T-helper 2 cell treated with Interferon-gamma antibody and Interleukin-4, amounts not matched to agents 5 μg/mL and 100 μg/mL, for 36 hours (primary cell): Measurements from ENCODE around the gene RASGEF1C.

Experiments
- DNase-seq: peaks from one replicate; pipeline ENCODE4 v3.0.0; 2021; ENCODE audit warnings: low spot score
- H3K27ac Mint-ChIP-seq: one replicate; pipeline ENCODE4 v1.8.0; 2021; ENCODE audit warnings: mild to moderate bottlenecking, mixed read lengths
- H3K27me3 Mint-ChIP-seq: one replicate; pipeline ENCODE4 v1.8.0; 2021; ENCODE audit warnings: low read depth, mixed read lengths
- H3K36me3 Mint-ChIP-seq: one replicate; pipeline ENCODE4 v1.8.0; 2021; ENCODE audit warnings: low read depth, mixed read lengths
- H3K4me1 Mint-ChIP-seq: one replicate; pipeline ENCODE4 v1.8.0; 2021; ENCODE audit warnings: low read depth, mixed read lengths
- H3K4me3 Mint-ChIP-seq: one replicate; pipeline ENCODE4 v1.8.0; 2022; ENCODE audit warnings: mild to moderate bottlenecking, moderate library complexity, mixed read lengths
- H3K9me3 Mint-ChIP-seq: one replicate; pipeline ENCODE4 v1.8.0; 2021; ENCODE audit warnings: mixed read lengths

Gene RASGEF1C

DNA sequence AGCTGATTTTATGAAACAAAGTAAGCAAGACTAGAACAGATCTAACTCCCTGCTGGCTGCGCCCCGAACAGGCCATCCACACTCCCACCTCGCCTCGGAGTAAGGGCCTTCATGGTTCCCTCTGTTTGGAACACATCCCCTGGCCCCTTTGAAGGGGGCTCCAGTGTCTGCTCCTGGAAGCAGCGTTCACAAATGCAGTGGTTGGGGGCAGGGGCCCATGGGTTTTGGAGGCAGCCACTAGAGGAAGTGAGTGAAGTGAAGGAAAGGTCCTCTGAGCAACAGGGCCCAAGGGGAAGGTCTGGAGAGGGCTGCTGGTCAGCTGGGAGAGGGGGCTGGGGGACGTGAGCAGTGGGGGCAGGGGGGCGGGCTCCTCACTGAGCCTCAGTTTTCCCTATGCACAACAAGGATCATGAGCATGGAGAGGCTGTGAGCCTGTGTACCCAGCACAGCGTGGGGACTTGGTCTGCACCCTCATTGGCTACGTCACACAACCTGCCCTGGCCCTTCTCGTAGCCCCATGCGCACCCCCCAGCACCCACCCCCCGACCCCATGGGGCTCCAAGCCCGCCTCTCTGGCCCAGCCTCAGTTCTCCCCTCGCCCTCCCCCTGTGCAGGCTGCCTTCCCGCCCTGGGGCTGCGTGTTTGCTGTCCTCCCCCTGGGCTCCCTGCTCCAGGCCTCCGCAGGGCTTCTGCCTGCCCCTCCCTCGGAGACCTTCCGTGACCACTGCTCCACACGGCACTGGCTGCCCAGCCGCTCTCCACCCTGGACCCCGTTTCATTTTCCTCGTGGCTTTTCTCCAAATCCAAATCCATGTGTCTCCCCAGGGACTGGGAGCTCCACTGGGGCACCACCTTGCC is 39.5 kb downstream of the RASGEF1C start:
- Mint-ChIP-seq H3K4me1 (no peaks in the 10 kb centered on the region), H3K4me3 (no peak overlapping the region), H3K27me3 (peaks cover 5% of the 10 kb centered on the region), H3K9me3 (no peaks in the 10 kb centered on the region), H3K27ac (no peak overlapping the region), H3K36me3 (no peaks in the 10 kb centered on the region)
- no peak for DNase-seq

DNA sequence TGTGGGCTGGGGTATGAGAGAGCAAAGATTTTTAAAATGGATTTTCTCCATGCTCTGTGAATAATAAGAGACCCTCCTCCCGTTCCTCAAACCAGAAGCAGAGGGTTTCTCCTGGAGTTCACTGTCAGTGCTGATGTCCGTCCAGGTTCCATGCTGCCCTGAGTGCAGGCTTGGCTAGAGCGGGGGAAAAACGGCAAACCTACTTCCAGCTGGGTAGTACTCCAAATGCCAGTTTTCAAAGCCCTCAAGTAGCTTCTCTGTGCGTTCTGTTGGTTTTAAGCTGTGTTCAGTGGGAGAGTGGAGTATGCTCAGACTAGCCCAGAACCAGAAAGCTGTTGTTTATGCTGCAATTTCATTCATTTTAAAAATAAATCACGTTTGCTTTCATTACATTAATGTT is 40.3 kb downstream of the RASGEF1C start:
- H3K27ac Mint-ChIP-seq: no peak overlapping the region
- peaks cover 5% of the 10 kb centered on the region for H3K27me3 Mint-ChIP-seq
- no peaks in the 10 kb centered on the region for H3K4me1 Mint-ChIP-seq
- no peak overlapping the region for H3K4me3 Mint-ChIP-seq
- no peaks in the 10 kb centered on the region for H3K36me3 Mint-ChIP-seq
- DNase-seq: no peak
- no peaks in the 10 kb centered on the region for H3K9me3 Mint-ChIP-seq

DNA sequence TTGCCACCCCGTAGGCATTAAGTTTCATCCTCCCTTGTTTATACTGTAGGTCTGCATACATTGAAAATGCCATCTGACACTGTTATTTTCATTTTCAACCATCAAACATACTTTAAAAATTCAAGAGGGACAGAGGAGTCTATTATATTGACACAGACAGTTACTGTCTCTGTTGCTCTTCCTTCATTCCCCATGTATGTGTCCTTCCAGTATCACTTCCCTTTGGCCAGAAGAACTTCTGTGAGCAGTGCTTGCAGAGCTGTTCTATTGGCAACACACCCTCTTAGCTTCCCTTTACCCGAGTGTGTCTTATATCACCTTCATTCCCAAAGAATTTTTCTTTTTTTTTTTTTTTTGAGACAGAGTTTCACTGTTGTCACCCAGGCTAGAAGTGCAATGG is 42.8 kb downstream of the RASGEF1C start:
- DNase-seq: no peak
- no peak overlapping the region for H3K27ac Mint-ChIP-seq
- H3K27me3 Mint-ChIP-seq: peaks cover 5% of the 10 kb centered on the region
- H3K4me1 Mint-ChIP-seq: no peaks in the 10 kb centered on the region
- H3K9me3 Mint-ChIP-seq: no peaks in the 10 kb centered on the region
- no peak overlapping the region for H3K4me3 Mint-ChIP-seq
- no peaks in the 10 kb centered on the region for H3K36me3 Mint-ChIP-seq

DNA sequence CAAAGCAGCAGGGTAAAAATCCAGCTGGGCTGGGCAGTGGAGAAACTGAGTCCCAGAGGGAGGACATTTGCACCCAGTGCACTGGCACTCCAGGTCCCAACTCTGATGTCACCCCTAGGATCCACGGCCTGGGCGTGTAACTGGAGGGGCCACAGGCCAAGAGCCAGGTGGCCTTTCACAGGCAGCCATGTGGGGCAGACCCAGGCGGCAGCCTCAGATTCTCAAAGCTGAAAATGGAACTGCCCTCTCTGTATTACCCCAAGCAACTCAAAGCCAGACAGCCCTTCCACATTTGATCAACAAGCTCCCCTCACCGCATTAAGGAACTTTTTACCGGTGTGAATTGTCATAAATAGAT is 46.7 kb downstream of the RASGEF1C start:
- Mint-ChIP-seq H3K27ac (no peak overlapping the region), H3K4me3 (no peak overlapping the region), H3K4me1 (no peaks in the 10 kb centered on the region), H3K36me3 (no peaks in the 10 kb centered on the region), H3K27me3 (peaks cover 7% of the 10 kb centered on the region), H3K9me3 (no peaks in the 10 kb centered on the region)
- no peak for DNase-seq

DNA sequence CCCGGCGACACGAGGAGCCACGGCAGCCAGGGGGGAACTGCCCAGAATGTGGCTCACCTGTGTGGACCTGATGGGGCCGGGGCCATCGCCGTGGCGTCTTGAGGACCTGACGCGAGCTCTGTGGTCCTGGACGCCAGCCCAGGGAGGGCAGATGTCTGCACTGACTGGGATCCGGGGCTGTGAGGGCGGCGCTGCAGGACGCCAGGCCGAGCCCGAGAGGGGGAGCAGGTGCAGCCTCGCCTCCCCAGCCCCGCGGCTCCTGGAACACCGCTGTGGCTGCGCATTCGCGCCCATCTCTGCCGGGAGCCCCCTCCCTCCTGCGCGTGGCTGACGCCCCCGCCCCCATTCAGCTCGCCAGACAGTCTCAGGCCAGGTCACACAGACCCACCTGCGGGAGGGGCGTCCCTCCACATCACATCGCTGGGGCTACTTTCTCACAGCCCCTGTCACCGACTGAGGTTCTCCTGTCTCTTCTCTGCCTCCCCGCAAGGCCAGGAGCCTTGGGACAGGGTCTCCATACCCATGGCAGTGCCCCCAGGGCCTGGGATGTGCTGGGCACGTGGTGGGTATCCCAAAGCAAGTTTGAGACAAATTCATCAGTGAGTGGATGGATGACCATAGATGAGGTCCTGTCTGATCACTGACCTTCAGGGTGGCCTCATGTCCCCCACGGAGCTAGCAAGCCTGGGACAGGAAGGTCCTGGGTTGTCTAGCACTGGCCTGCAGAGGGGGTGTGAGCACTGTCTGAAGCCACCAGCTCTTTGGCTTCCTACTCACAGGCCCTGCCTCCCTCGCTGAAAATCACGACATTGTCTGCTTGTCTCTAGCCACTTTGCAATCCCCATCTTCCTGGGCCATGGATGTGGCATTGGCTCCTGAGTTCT is 47.3 kb downstream of the RASGEF1C start:
- H3K36me3 Mint-ChIP-seq: no peaks in the 10 kb centered on the region
- no peaks in the 10 kb centered on the region for H3K4me1 Mint-ChIP-seq
- no peak for DNase-seq
- H3K4me3 Mint-ChIP-seq: no peak overlapping the region
- H3K27me3 Mint-ChIP-seq: peaks cover 7% of the 10 kb centered on the region
- H3K9me3 Mint-ChIP-seq: no peaks in the 10 kb centered on the region
- H3K27ac Mint-ChIP-seq: no peak overlapping the region

DNA sequence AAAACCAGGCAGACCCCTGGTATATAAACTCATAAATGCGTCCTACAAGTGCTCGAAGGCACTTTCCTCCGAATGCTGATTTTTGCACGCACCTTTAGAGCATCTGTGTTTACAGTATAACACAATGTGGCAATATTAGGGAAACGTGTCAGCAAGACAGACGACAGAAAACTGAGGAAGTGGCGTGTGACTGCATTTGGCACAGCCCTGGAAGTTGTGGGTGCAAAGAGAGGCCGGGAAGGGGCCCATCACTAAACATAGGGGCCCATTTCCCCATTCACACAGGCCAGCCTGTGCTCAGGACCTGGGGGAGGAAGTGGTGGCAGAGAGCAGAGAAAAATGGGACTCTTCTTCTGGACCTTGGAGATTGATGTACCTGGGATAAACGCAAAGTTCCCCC is 48.2 kb downstream of the RASGEF1C start:
- H3K4me1 Mint-ChIP-seq: no peaks in the 10 kb centered on the region
- H3K27me3 Mint-ChIP-seq: peaks cover 7% of the 10 kb centered on the region
- no peaks in the 10 kb centered on the region for H3K36me3 Mint-ChIP-seq
- no peak overlapping the region for H3K4me3 Mint-ChIP-seq
- no peak for DNase-seq
- no peak overlapping the region for H3K27ac Mint-ChIP-seq
- no peaks in the 10 kb centered on the region for H3K9me3 Mint-ChIP-seq

DNA sequence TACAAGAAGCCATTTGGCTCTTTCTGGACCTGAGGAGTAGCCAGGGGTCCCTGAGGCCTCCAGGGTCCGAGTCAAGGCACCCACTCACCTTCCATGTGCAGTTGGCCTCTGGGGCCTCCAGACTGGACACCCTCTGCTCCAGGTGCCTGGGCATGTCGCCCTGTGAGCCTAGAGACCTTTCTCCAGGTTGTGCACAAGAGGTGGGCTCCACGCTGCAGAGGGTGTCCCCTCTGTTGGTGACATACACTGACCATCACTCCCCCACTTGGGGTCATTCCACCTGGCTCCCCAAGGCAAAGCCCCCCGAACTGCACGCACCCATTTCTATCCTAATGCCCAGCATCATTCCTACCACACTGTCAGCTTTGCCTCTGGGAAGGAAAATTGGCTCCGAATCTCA is 48.8 kb downstream of the RASGEF1C start:
- no peak for DNase-seq
- Mint-ChIP-seq H3K4me3 (no peak overlapping the region), H3K36me3 (no peaks in the 10 kb centered on the region), H3K27ac (no peak overlapping the region), H3K4me1 (no peaks in the 10 kb centered on the region), H3K9me3 (no peaks in the 10 kb centered on the region), H3K27me3 (peaks cover 7% of the 10 kb centered on the region)

DNA sequence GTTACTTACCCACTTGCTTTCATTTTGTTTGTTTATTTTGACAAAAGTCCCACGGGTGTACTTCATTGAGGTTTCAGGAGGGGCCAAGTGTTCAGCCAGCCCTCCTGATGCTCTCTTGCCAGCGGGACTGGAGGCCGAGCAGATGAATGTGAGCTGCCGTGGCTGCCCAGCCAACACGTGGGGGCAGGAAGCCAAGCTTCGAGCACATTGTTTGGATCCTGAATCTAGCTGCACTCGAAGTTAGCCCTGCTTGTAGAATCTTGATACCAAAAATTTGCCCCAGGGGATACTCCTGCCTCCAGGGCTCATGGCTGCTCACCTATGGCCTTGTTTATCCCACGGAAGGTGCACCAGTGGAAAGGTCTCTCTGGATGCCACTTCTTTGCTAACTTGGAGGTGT is 49.3 kb downstream of the RASGEF1C start:
- Mint-ChIP-seq H3K27ac (no peak overlapping the region), H3K4me3 (no peak overlapping the region), H3K36me3 (no peaks in the 10 kb centered on the region), H3K27me3 (peaks cover 4% of the 10 kb centered on the region), H3K9me3 (no peaks in the 10 kb centered on the region), H3K4me1 (no peaks in the 10 kb centered on the region)
- no peak for DNase-seq

DNA sequence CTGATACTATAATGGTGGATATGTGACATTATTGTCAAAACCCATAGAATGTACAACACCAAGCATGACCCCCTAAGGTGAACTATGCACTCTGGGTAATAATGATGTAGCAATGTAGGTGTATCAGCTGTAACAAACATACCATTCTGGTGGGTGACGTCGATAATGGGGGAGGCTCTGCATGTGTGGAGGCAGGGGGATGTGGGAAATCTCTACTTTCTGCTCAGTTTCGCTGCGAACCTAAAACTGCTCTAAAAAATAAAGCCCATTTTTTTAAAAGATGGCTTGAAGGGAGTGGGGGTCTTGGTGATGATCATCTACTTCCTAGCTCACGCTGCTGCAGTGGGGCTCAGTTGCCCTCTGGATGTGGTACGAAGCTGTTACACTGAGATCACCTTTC is 51.1 kb downstream of the RASGEF1C start:
- Mint-ChIP-seq H3K9me3 (no peaks in the 10 kb centered on the region), H3K27ac (no peak overlapping the region), H3K4me1 (no peaks in the 10 kb centered on the region), H3K4me3 (no peak overlapping the region), H3K27me3 (peaks cover 2% of the 10 kb centered on the region), H3K36me3 (no peaks in the 10 kb centered on the region)
- DNase-seq: no peak

DNA sequence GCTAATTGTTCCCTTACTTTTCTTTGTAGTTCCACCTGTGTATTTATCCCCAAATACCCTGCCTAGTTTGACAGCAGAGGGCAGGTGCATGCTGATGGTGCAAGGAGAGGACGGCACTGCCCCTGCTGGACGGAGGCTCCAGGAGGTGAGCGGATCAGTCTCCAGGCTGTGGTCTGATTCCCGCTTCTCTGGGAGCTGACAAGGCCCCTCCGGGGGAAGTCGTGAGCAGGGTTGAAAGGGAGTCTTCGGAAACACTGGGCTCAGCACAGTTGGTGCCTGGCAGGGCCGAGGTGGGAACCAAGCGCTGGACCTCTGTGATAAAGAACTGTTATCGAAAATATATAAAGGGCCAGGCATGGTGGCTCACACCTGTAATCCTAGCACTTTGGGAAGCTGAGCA is 52.9 kb downstream of the RASGEF1C start:
- Mint-ChIP-seq H3K27ac (no peak overlapping the region), H3K4me3 (no peak overlapping the region), H3K27me3 (peaks cover 2% of the 10 kb centered on the region), H3K9me3 (no peaks in the 10 kb centered on the region), H3K36me3 (no peaks in the 10 kb centered on the region), H3K4me1 (no peaks in the 10 kb centered on the region)
- DNase-seq: no peak

DNA sequence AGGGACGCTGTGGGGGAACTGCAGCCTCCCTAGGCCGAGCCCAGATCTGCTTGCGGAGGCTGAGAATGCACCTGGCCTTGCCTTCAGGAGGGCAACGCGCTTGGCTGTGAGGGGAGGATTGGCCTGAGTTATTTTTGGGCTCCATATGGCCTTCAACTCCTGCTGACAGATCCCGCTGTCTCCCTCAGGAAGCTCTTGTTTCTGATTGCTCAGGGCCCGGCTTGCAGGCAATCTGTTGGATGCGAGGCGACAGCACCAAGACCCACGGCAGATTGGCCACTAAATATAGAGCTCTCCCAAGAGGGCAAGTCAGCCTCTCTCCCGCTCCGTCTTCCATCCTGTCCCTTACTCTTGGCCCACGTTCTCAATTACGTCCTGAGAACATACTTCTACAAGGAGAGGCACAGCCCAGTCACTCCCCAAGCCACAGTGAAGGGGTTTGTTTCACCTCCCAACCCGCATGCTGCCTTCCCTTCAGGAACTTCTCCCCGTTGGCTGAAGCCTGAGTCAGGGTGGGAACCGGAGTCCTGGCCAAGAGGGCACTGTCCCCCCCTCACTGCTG is 53.6 kb downstream of the RASGEF1C start:
- H3K4me3 Mint-ChIP-seq: no peak overlapping the region
- H3K27me3 Mint-ChIP-seq: peaks cover 2% of the 10 kb centered on the region
- H3K9me3 Mint-ChIP-seq: no peaks in the 10 kb centered on the region
- no peaks in the 10 kb centered on the region for H3K36me3 Mint-ChIP-seq
- H3K4me1 Mint-ChIP-seq: no peaks in the 10 kb centered on the region
- DNase-seq: no peak
- H3K27ac Mint-ChIP-seq: no peak overlapping the region

DNA sequence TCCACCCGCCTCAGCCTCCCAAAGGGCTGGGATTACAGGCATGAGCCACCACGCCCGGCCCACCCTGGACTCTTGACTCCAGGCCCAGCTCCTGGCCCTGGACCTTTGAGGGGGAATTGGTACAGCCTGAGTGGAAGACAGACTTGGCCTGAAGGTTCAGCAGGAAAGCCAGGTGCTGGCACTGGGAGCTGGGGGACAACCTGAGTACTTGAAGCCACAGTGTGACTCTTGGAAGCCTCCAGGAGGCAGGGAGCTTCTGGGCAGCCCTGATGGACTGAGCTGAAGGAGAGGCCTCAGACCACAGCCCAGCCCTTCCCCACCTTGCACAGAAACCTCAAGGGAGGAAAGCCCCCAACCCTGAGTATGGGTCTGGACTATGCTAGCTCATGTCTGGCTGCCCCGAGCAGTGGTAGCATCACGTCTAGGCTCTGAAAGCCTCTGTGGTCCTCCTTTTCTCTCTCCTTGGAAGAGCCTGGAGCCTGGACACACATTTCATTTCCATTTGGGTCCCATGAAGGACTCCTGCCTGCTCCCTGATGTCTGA is 54.1 kb downstream of the RASGEF1C start:
- Mint-ChIP-seq H3K9me3 (peaks cover 3% of the 10 kb centered on the region), H3K4me1 (no peaks in the 10 kb centered on the region), H3K36me3 (no peaks in the 10 kb centered on the region), H3K27ac (no peak overlapping the region), H3K4me3 (no peak overlapping the region), H3K27me3 (peaks cover 2% of the 10 kb centered on the region)
- DNase-seq: no peak

DNA sequence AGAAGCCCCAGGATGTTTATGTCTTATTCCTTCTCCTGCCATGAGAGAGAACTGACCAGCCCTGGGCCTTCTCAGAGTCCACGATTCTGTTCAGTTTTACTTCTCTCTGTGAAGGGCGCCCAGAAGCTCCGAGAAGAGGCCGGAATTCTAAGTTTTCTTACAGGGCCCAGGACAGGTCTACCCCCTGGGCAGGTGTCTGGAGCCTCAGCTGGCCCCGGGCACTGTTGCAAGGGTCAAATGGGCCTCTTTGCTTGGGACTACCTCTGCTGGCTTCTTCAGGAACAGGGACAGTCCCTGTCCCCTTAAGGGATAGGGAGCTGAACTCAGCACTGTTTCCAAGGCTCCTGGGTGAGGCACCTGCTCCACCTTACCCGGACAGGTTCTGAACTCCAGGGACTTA is 55.0 kb downstream of the RASGEF1C start:
- Mint-ChIP-seq H3K36me3 (no peaks in the 10 kb centered on the region), H3K4me3 (no peak overlapping the region), H3K27me3 (no peaks in the 10 kb centered on the region), H3K9me3 (peaks cover 6% of the 10 kb centered on the region), H3K27ac (no peak overlapping the region), H3K4me1 (no peaks in the 10 kb centered on the region)
- no peak for DNase-seq

DNA sequence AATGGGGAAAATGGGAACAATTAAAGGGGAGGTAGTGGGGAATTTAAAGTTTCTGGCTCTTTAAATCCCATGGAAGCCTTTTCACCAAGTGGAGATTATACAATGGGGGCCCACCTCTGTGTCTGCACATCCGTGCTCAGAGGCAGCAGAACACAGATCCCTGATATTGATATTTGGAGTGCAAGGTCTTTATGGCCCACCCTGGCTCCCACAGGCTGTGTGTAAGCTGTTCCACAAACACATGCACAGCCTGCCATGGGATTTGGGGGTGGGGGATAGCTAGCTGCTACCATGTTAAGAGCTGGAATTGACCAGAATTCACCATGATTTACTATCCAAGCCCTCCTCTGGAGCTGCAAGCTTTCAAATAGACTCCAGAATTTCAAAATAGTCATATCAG is 55.9 kb downstream of the RASGEF1C start:
- peaks cover 6% of the 10 kb centered on the region for H3K9me3 Mint-ChIP-seq
- no peaks in the 10 kb centered on the region for H3K36me3 Mint-ChIP-seq
- no peak overlapping the region for H3K4me3 Mint-ChIP-seq
- no peaks in the 10 kb centered on the region for H3K4me1 Mint-ChIP-seq
- DNase-seq: no peak
- H3K27me3 Mint-ChIP-seq: no peaks in the 10 kb centered on the region
- no peak overlapping the region for H3K27ac Mint-ChIP-seq
